HG03565 (cell line): Measurements from ENCODE around the gene FAM131B.

Experiments used
- ATAC-seq: cut with Tn5 transposase; IDR thresholded peaks from one replicate; pipeline ENCODE4 v1.9.1; 2021; ENCODE audit warnings: mild to moderate bottlenecking, moderate library complexity; ENCODE audit not compliant: unreplicated experiment

FAM131B gene

DNA sequence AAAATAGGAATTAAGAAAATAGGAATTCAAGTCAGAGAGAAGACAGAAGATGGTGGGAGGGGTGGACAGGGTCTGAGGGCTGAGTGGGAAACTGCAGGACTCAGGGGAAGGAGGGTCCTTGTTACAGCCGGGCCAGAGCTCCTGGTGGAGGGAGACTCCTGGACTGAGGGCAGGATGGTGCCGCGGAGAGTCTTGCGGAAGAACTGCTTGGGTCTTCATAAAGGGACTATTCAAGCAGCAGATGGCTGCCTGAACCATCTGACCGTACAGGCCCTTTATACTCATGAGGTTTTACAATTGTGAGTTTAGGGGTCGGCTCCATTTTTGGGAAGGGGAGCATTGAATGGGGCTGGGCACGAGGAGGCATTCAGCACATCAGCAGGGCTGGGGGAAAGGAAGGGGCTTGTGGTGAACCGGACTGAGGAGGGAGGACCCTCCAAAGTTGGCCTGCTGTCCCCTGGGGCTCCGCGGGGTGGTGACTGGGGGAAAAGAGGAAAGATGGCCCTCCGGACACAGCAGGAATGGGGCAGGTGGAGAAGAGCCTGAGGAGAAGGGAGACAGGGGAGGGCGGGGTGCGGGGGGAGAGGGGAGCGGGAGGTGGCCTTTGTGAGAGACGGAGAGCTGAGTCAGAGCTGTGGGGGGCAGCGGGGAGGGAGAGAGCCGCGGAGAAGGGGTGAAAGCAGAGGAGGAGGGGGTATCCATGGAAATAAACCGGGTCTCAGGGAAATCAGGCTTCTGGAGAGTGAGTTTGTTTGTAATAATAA, 1.5 kb downstream of the FAM131B start:
- ATAC-seq = no peak

DNA sequence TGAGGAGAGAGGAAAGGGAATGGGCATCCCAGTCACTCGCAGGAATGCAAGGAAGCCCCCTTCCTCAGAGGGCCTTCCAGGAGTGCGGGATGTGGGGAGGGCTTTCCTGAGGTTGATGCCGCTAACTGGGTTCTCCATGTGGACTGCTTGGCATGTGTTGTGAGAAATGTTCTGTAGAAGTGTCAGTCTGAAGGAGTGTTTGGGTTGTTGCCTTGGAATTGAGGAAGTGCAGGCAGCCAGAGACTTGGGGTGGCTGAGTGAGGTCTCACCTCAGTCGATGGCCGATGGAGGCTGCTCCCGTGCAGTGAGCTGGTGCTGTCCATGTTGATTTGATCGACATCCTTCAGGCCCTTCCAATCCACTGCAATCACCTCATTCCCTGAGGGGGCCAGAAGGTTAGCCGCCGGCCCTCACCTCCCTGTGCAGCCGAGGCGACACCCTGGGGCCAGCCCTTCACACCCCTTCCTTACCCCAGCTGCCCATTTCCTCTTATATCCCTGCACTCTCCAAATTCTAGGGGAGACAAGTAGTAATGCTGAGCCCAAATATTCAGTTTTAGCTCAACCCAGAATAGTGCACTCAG, 2.7 kb downstream of the FAM131B start:
- no peak for ATAC-seq

DNA sequence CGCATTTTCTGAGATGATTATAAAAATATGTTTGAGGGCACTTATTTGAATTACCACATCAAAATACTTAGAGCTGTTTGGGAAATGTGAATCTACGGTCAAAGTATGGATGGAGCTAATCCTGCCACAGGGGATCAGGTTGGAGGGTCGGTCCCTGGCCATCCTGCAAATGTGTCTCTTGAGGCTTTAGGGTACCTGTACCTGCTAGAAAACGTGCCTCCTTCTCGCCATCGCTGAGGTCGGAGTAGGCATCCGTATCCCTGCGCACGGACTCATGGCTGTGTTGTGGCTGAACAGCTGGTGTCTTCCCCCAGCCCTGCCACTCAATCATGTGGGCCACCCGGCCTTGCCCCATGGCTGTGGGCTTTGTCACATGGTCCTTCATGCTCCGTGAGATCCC, 3.9 kb downstream of the FAM131B start:
- ATAC-seq = no peak

DNA sequence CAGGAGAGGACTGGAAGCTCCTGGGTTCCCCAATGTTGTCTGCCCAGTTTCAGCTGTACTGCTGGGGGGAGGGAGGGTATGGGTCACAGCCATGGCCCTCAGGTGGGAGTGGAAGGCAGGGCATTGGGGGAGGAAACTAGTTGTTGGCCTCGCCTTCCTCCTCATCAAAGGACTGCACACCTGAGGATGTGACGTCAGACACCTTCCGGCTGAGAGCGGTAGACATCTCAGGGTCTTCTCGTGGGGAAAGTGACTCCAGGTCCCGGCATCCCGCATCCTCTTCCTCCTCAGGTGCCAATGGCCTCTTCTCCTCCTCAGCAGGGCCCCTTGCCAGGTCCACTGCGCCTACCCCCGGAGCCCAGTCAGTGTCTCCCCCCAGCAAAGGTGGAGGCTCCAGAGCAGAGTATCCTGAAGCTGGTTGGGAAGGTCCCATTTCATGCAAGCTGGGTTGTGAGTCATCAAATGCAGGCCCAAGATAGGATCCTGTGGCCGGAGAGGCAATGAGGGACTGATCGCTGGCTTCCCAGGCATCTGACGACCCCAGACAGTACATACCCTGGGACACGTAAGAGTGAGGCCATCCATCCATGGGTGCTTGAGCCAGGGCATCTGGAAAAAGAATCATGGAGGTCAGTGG, 6.0 kb downstream of the FAM131B start:
- ATAC-seq = no peak

DNA sequence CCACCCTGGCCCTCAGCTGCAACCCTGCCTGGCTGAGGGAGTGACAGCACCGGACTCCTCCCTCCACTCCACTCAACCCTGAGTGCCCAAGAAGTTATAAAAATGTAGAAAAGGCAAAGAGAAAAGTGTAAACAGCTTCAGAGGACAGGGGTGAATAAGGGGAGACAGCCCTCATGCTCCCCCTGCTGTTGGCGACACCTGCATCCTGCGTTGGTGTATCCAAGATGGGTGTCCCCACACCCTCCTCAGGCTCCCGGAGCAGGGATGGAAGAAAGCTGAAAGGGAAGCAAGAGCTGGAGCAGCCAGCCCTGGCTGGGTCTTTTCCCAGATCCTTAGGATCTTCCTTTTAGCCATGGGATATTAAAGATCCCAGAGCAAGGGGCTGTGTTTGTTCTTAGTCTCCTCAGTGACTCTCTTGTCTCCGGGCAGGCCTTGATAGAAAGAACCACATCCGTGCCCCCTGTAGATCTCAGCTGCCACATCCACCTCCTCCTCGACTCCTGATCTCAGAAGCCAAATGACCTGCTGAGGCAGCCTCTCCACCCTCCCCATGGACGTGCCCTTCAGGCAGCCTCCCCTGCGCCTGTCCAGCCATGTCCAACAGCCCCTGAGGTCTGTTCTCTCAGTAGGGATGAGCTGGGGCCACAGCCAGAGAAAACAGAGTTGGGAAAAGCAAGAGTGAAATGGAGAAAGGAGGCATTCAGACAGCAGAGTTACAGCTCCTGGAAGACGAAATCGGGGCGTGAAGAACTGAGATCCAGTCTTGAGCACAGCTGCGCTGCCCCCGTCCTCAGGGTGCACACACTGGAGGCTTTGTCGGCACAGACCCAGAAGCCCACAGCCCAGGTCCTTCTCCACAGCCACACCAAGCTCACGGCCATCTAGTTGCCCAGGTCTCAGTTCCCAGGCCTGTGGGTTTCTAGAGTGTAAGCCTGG, 6.8 kb downstream of the FAM131B start:
- no peak for ATAC-seq

DNA sequence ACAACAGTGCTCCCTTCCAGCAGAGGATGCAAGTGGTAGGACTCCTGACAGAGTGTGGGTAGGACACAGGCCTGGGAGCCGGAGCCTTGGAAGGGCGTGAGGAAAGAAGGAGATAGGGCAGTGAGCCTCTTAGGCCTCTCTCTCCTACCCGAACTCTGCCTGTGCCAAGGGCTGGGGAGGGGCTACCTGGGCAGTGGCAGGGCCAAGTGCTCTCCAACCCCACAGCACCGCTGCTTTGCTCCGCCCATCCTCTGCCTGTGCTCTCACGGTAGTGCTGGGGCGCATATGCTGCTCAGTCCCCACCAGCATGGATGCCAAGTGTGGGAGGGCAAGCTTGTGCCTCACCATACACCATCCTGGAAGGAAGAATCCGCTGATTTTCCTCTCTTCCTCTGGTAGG, 7.5 kb downstream of the FAM131B start:
- no peak for ATAC-seq

DNA sequence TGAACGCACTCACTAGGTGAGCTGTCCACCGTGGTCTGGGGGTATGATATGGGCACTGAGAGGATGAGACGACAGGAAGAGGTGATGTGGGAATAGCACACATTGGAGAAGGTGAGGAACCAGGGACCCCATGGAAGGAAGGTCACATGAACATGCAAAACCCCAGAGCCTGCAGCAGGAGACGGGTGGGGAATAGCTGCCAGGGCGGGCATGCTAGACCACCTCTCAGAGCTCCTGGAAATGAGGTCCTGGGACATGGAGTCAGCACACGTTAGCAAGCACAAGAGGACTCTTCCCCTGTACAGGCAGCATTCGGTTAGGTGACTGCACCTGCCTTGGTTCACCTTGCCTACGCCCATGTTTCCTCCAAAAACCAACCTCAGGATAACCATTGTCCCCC, 8.1 kb downstream of the FAM131B start:
- ATAC-seq = no peak

DNA sequence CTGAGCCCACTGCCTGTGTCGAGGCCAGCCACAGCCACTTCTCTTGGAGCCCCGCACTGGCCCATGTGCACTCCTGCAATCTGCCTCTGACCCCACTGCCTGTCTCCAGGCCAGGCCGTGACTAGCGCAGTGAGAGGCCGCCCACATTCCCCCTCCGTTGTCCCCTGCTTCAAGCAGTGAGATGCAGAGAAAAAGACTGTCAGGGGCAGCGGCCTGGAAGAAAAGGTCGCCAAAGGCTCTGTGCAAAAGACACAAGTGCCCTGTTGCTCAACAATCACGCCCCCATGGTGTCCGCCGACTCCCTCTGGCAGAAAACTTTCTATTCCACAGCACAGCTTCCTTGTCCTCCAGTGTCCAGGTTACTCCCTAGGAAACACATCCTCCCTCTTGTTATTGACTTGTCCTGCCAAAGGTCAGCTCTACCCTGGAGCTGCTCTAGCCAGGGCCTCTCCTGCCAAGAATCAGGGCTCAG, 9.9 kb downstream of the FAM131B start:
- no peak for ATAC-seq

DNA sequence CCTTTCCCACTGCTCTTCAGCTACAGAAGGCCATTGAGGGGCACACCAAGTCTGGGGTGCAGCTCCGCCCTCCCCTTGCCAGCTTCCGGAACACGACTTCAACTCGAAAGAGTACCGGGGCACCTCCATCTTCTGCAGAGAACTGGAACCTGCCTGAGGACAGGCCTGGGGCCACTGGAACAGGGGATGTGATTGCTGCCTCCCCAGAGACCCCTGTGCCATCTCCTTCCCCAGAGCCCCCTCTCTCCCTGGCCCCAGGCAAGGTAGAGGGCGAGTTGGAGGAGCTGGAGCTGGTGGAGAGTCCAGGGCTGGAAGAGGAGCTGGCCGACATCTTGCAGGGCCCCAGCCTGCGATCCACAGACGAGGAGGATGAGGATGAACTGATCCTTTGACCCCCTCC, 10.9 kb downstream of the FAM131B start:
- no peak for ATAC-seq

DNA sequence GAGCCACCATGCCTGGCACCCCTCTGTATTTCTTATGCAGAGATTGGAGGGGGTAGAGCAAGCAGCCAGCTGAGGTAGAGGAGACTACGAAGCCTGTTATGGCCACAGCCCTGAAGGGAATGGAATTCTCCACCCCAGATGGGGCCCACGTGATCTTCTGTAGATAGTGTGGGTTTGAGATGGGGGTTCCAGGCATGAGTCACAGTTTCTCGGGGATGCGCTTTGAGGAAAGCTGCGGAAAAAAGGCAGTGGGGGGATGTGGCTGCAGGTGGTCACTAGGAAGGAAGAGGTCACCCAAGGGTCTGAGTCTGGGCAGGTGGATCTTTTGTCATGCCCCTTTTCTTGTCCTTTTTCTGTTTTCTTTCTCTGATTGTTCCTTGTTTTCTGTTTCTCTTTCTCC, 11.5 kb downstream of the FAM131B start:
- ATAC-seq = no peak

DNA sequence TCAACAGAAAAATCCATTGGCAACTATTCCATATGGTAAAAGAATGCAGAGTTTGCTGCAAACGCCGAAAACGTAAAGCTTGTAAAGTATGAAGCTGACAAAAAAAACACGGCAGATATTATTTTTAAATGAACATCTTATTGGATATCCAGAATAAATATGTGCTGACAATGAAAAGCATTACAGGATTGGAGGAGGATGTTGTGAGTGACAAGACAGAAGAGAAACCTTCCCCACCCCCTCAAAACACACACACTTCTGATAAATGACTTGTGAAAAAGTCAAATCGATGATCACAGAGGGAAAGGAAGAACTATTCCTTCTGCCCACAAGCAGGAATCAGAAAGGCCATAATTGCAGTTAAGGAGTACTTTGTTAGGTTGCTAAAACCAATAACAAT, 14.6 kb downstream of the FAM131B start:
- ATAC-seq = no peak

DNA sequence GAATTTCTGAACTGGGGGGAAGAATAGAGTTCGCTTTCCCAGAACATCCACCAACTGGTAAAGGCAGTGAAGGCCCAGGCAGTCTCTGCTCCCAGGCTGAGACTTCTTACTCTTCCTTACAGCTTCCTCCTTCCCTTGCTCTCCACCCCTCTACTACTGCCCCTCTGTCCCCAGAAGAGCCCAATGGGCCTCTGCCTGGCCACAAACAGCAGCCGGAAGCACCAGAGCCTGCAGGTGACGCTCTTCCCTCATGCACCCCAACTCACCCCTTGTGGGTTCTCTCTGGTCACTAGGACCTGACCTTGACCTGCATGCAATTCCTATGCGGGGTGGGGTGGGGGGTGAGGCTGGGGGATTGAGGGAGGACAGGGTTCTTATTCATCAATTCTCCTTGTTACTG, 16.5 kb downstream of the FAM131B start:
- no peak for ATAC-seq

DNA sequence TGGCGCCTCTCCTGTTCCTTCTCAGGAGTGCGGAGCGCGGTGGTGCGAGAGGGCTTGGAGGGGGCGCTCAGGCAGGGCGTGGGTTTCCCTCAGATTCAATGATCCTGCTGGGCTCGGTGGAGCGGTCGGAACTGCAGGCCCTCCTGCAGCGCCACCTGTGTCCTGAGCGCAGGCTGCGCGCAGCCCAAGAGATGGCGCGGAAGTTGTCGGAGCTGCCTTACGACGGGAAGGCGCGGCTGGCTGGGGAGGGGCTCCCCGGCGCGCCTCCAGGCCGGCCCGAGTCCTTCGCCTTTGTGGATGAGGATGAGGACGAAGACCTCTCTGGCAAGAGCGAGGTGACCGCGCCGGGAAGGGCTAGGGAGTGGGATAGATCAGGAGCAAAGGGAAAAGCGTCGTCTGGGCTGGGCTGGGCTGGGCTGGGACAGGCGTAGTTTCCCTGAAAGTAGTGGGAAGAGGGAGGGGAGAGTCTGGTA, 17.0 kb downstream of the FAM131B start:
- ATAC-seq = peak; percentile 70

DNA sequence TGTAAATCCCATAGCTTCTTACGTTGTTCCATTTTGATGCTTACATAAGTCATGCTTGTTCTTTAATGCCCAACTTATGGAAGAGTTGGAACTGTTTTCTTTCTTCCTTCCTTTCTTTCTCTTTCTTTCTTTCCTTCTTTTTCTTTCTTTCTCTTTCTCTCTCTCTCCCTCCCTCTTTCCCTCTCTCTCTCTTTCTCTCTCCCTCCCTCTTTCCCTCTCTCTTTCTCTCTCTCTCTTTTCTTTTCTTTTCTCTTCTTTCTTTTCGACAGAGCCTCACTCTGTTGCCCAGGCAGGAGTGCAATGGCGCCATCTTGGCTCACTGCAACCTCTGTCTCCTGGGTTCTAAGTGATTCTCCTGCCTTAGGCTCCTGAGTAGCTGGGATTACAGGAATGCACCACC, 18.9 kb downstream of the FAM131B start:
- ATAC-seq = no peak

DNA sequence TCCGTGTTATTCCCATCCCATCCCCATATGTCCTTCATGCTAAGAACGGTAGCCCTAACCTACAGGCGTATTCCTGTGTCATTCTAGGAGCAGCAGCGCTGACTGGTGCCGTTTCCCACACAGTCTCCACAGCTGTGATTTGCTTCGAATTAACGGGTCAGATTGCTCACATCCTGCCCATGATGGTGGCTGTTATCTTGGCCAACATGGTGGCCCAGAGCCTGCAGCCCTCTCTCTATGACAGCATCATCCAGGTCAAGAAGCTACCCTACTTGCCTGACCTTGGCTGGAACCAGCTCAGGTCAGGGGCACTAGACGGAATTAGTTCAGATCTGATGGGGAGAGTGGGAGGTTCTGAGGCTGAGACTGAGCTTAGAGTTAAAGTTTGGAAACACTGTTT, 20.7 kb downstream of the FAM131B start:
- ATAC-seq = no peak

DNA sequence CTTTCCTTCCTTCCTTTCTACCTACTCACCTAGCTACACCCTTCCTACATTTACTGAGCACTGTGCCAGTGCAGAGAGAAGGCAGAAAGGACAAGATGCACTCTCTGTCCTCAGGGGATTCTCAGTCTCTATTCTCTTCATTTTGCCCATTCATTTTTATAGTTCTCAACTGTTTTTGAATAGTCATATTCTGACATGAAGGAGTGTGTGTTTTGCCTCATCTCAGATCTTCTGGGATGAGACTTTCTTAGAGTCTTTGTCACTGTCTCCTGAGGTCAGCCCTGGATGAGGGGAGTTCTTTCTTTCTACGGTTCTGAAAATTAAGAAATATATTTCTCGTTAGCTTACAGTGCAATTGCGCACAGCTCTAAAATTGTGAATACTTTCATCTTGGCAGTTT, 25.3 kb downstream of the FAM131B start:
- no peak for ATAC-seq

DNA sequence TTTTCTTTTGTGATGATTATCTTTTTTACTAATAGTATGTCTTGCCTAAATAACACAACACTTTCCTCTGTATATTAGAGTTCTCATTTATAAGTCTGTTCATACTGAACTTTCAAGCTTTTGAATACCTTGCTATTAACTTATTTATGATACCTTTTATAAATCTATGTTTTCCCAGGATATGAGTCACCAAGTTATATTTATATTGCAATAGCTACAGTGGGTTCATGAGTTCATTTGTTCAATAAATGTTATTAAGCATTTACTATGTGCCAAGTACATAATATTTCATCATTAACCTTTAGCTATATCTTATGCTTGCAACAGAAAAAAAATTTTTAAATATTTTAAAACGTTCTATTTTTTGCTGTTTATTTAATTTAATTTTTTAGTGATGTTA, 28.3 kb downstream of the FAM131B start:
- no peak for ATAC-seq

DNA sequence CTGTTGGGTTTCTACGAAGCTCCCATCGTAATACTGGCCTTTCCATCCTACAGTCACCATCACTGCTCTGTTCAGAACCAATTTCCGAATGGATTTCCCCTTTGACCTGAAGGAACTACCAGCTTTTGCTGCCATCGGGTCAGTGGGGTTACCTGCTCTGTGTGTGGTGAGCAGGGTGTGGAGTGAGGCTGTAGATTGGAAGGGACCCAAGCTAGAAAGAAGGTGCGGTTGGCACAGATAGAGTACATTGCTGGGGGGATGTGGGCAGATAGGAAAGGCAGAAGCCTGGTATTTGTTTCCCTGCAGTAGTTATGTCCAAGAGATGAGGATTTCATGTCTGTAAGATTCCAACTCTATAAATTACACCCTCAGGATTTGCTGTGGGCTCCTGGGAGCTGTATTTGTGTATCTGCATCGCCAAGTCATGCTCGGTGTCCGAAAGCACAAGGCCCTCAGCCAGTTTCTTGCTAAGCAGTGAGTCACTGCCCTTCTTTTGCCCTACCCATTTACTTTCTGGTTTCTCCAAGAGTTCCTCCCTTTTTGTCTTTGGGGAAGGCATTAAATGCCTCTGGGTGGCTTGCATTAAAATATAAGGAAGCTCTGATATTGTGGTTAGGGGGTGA, 31.2 kb downstream of the FAM131B start:
- ATAC-seq = no peak

DNA sequence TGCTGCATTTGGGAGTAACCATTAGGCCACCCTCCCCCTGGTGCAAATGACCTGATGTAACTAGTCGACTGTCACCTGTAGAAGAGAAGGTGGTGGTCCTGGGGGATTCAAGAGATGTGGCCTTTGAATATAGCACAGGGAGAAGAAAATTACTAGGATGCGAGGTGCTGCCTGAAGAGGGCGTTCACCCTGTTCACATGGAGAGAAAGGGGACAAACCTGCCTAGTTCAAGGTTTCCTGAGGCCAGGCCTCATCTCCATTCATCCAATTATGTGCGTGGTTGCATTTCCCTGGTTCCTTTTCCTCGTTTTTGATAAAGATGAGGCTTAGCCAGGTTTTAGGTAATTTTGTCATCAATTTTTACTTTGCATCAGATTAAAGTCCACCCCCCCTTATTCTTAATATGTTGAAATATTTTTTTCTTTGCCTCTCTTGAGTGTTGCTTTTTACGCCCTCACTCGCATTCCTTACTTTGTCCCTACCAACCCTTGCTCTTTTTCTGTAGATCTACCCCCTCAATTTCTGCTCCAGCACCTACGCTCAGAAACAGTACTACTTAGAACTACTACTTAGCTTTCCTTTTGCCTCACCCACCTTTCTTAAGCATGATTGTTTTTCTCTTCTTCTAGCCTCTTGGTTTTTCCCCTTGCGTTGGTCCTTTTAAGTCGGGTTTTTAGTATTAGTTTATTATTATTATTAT, 32.9 kb downstream of the FAM131B start:
- no peak for ATAC-seq

DNA sequence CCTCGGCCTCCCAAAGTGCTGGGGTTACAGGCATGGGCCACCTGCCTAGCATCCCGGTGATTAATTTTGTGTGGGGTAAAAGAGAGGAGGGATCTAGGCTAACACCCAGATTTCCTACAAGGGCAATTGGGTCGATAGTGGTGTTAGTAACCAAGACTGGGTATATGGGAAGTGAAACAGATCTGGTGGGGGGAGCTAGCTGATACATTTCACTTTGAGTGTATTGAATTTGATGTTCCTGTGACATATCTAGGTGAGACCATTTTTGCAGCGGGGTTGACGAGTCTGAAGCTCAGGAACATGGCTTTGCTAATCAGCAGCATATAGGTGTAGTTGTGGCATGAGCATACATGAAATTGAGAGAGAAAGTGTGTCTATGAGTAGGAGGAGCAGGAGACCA, 34.6 kb downstream of the FAM131B start:
- ATAC-seq = peak; percentile 75
